Fibroblast of lung (primary cell): ENCODE results near the gene CDS1.

Experiments used
- EZH2 ChIP-seq: IDR thresholded peaks from 2 replicates; pipeline ENCODE4 v1.5.1; 2012; ENCODE audit warnings: low read length, control low read depth, mild to moderate bottlenecking; ENCODE audit errors: missing control alignments
- TF ChIP-seq, protein P1 (sequence below), 2 donors: IDR thresholded peaks in 1 of 2; conservative IDR thresholded peaks in 1 of 2; 1 replicate in 1 of 2; 2 replicates in 1 of 2; pipeline ENCODE4 v1.5.1; 2011 to 2012; ENCODE audit warnings: low read length in 2 of 2, control low read depth in 1 of 2, inconsistent platforms in 1 of 2, low read depth in 1 of 2, mild to moderate bottlenecking in 1 of 2

DNA sequence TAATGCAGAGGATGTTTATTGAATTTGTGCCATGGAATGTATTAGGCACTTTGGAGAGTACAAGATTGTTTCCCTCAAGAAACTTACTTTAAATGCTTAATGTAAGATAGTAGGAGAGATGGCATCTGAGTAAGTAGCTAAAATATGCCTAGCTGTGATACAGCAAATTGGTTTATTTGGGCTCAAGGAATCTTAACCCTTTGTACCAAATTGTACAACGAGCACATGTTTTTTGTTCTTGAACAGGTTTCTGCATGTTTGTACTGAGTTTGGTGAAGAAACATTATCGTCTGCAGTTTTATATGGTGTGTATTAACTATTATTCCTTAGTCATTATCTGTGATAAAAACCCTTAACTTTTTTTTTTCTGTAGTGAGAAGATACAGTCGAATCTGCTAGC, 48.6 kb downstream of the CDS1 start:
- TF ChIP-seq, protein P1, sequence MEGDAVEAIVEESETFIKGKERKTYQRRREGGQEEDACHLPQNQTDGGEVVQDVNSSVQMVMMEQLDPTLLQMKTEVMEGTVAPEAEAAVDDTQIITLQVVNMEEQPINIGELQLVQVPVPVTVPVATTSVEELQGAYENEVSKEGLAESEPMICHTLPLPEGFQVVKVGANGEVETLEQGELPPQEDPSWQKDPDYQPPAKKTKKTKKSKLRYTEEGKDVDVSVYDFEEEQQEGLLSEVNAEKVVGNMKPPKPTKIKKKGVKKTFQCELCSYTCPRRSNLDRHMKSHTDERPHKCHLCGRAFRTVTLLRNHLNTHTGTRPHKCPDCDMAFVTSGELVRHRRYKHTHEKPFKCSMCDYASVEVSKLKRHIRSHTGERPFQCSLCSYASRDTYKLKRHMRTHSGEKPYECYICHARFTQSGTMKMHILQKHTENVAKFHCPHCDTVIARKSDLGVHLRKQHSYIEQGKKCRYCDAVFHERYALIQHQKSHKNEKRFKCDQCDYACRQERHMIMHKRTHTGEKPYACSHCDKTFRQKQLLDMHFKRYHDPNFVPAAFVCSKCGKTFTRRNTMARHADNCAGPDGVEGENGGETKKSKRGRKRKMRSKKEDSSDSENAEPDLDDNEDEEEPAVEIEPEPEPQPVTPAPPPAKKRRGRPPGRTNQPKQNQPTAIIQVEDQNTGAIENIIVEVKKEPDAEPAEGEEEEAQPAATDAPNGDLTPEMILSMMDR (conservative IDR thresholded peaks at IDR 0.05 in 1 of 2, IDR thresholded peaks at IDR 0.05 in 1 of 2; ENCODE audit: low read depth in 1 of 2, low read length in 2 of 2) = no peak
- TF ChIP-seq EZH2 = no peak
